ENCODE results near the gene NHS. TPM values are rescaled to one million over a fixed set of nuclear protein-coding genes. Genes with fewer than 3 reads are reported as not detected.

Gene NHS
- total and polyA plus RNA-seq, 2 of the 4 experiments (the other 2 are of a cell fraction), result 0.36 to 0.90 TPM

DNA sequence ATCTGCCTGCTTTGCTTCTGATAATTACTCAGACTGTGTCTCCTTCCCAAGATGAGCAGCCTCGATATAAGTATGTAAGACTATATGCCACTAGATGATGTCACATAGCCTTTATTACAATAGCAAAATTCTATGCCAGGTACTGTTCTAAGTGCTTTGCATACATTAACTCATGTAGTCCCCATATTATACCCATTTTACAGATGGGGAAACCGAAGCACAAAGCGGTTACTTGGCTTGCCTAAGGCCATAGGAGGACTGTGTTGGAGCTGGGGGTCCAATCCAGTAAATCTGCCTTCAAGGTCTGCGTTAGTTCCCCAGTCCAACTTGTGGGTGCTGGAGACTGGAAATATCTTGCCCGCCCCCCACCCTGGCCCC lies 361.5 kb downstream of the NHS start:
- H3K4ac ChIP-seq (ENCODE audit: low read depth, low read length), result peak overlapping the region; percentile 46; the same call in 1 of the 2 replicates
- H3K9ac ChIP-seq (ENCODE audit: low read depth, low read length), result peak overlapping the region; percentile 28; the same call in 1 of the 2 replicates
- intact Hi-C loops (cut with micrococcal nuclease) (loop anchor here (5.0 kb wide), 1 partner anchor 359 kb away; the partner anchor contains the start of gene NHS), dilution Hi-C loops (cut with HindIII; ENCODE audit: low sequenced_read_pairs, unreplicated experiment) (no loop called here), in situ Hi-C loops (cut with MboI; ENCODE audit: low sequenced_read_pairs) (no loop called here)
- no peaks in the 10 kb centered on the region for H3K9me1 ChIP-seq (ENCODE audit: insufficient read depth, low read length)
- 60% methylated on average over 1 of the region's 5 CpGs; no CpG with 5 or more reads in 1 of the 2 experiments for WGBS, 2 experiments (ENCODE audit: extremely low coverage in 2 of 2, insufficient read length in 1 of 2)
- no peak overlapping the region for H2BK20ac ChIP-seq (ENCODE audit: low read depth, low read length)
- H4K5ac ChIP-seq (ENCODE audit: low read depth, low read length), result peak overlapping the region; percentile 65
- H3K4me3 ChIP-seq (ENCODE audit: insufficient read depth, low read depth, low read length), result peak overlapping the region; percentile 54
- no peak overlapping the region for H2AK9ac ChIP-seq (replicated peaks; ENCODE audit: low read depth, low read length, poor library complexity)
- H3K27me3 ChIP-seq (ENCODE audit: control insufficient read depth, insufficient read depth, low read length), result no peaks in the 10 kb centered on the region
- H2BK5ac ChIP-seq (ENCODE audit: low read depth, low read length, poor library complexity, severe bottlenecking), result no peak overlapping the region
- CTCF ChIA-PET, result no interaction called here
- BruUV-seq (replicated peaks), result no TSS peak
- peak overlapping the region; percentile 58 for H3K4me2 ChIP-seq (ENCODE audit: low read depth, low read length)
- H3K79me1 ChIP-seq (ENCODE audit: low read depth in 1 of 2, low read length in 2 of 2), result no peaks in the 10 kb centered on the region; a peak in 2 of 4 replicates
- H2AFZ ChIP-seq (replicated peaks; ENCODE audit: low read length, poor library complexity), result peak overlapping the region; percentile 80
- H3K9me3 ChIP-seq (ENCODE audit: control insufficient read depth, insufficient read depth, low read length), result no peaks in the 10 kb centered on the region
- H3K4me1 ChIP-seq (ENCODE audit: control insufficient read depth, insufficient read depth, low read length), result peaks cover 4% of the 10 kb centered on the region
- H3K27ac ChIP-seq (ENCODE audit: insufficient read depth, low read length), result peak overlapping the region; percentile 74
- DNase-seq (no peak), ATAC-seq (ENCODE audit: low read depth) (no peak)
- H4K8ac ChIP-seq (ENCODE audit: low read depth in 2 of 2, low read length in 2 of 2), result peak overlapping the region; percentile 59 to 85
- POLR2A ChIA-PET (ENCODE audit: unreplicated experiment), result interaction anchor here (0.7 to 0.8 kb wide), 2 partner anchors 8 to 180 kb away, joined by 5 read pairs; no protein-coding TSS in a partner anchor
- TF ChIP-seq SMC3 (IDR thresholded peaks at IDR 0.05; ENCODE audit: low read depth, low read length), result no peak
- H2BK15ac ChIP-seq (ENCODE audit: low read depth, low read length), result no peak overlapping the region
- no peak overlapping the region for H3K56ac ChIP-seq (ENCODE audit: extremely low read depth, insufficient read depth, low read length)
- H4K20me1 ChIP-seq (ENCODE audit: insufficient read depth, low read length), result no peaks in the 10 kb centered on the region
- peak overlapping the region; percentile 75; the same call in 1 of the 2 replicates for H4K91ac ChIP-seq (ENCODE audit: insufficient read depth, low read depth, low read length)
- no peak overlapping the region for H2BK120ac ChIP-seq (ENCODE audit: low read depth, low read length)
- no peak overlapping the region for H2AK5ac ChIP-seq (ENCODE audit: low read depth, low read length)
- no peak overlapping the region for H3K18ac ChIP-seq (ENCODE audit: low read depth, low read length)
- H3K23ac ChIP-seq (ENCODE audit: low read depth, low read length), result no peak overlapping the region
- no peaks in the 10 kb centered on the region for H3K36me3 ChIP-seq (ENCODE audit: control insufficient read depth, insufficient read depth, low read length)
- H3K14ac ChIP-seq (replicated peaks; ENCODE audit: low read depth, low read length), result no peak overlapping the region; the same call in 1 of the 2 replicates
